HUES64 (cell line): ENCODE results near the gene HOXA13.

Experiments used
- H3K27ac ChIP-seq: 2 replicates; pipeline ENCODE4 v1.7.0; 2013; ENCODE audit warnings: low read depth, low read length, inconsistent platforms
- H3K27me3 ChIP-seq: 2 replicates; pipeline ENCODE4 v1.6.1; 2013; ENCODE audit warnings: mild to moderate bottlenecking, low read length; ENCODE audit not compliant: insufficient read depth
- H3K36me3 ChIP-seq: 2 replicates; pipeline ENCODE4 v1.6.1; 2013; ENCODE audit warnings: mild to moderate bottlenecking, low read length; ENCODE audit not compliant: insufficient read depth
- H3K4me1 ChIP-seq: 2 replicates; pipeline ENCODE4 v1.6.1; 2013; ENCODE audit warnings: mild to moderate bottlenecking, low read length, moderate library complexity; ENCODE audit not compliant: insufficient read depth
- H3K4me3 ChIP-seq: 2 replicates; pipeline ENCODE4 v1.5.1; 2013; ENCODE audit warnings: mild to moderate bottlenecking, low read length, moderate library complexity
- H3K9ac ChIP-seq: 2 replicates; pipeline ENCODE4 v1.6.1; 2013; ENCODE audit warnings: mild to moderate bottlenecking, low read depth, low read length
- H3K9me3 ChIP-seq: 2 replicates; pipeline ENCODE4 v1.6.1; 2013; ENCODE audit warnings: low read depth, low read length; ENCODE audit not compliant: insufficient read depth
- WGBS: fragments of 150-250, 120-280 bp; methylation state at CpG from one replicate; pipeline ENCODE4 v1.1.7; 2013; ENCODE audit warnings: missing lambda C conversion rate; 5-methylcytosine and 5-hydroxymethylcytosine counted together

HOXA13 gene

GRCh38 chr7:27242555-27243339 lies 42.9 kb upstream of the HOXA13 start, which contains the start of gene EVX1:
Gene EVX1, plus strand, starts transcription at chr7:27242802. Its CDS starts 229 bp downstream, at chr7:27243031.
- Histone ChIP-seq H3K4me1 (peaks cover 40% of the 10 kb centered on the region), H3K9me3 (no peaks in the 10 kb centered on the region), H3K27ac (no peak within 1 kb of the TSS), H3K9ac (no peak within 1 kb of the TSS), H3K36me3 (no peaks in the 10 kb centered on the region), H3K4me3 (peak within 1 kb of the TSS; percentile 36), H3K27me3 (peaks cover 100% of the 10 kb centered on the region)
- under 1% methylated on average over 62 of the region's 62 CpGs for WGBS

GRCh38 chr7:27242154-27242553 lies 42.3 kb upstream of the HOXA13 start:
- Histone ChIP-seq H3K9ac (no peak overlapping the region), H3K36me3 (no peaks in the 10 kb centered on the region), H3K9me3 (no peaks in the 10 kb centered on the region), H3K27me3 (peaks cover 100% of the 10 kb centered on the region), H3K4me1 (peaks cover 40% of the 10 kb centered on the region), H3K4me3 (peak overlapping the region; percentile 36; the same call in 1 of the 2 replicates), H3K27ac (no peak overlapping the region)
- 1% methylated on average over 14 of the region's 14 CpGs for WGBS

- Histone ChIP-seq H3K27me3 (peaks cover 100% of the 10 kb centered on the region), H3K27ac (no peak overlapping the region), H3K9me3 (no peaks in the 10 kb centered on the region), H3K36me3 (no peaks in the 10 kb centered on the region), H3K9ac (no peak overlapping the region), H3K4me3 (peak overlapping the region; percentile 25; the same call in 1 of the 2 replicates), H3K4me1 (peaks cover 40% of the 10 kb centered on the region)
- WGBS = 4% methylated on average over 16 of the region's 17 CpGs
These were observed 41.5 kb upstream of the HOXA13 start for GRCh38 chr7:27241189-27242056.

- 1% methylated on average over 18 of the region's 18 CpGs for WGBS
- Histone ChIP-seq H3K27ac (no peak overlapping the region), H3K36me3 (no peaks in the 10 kb centered on the region), H3K4me1 (peaks cover 42% of the 10 kb centered on the region), H3K27me3 (peaks cover 100% of the 10 kb centered on the region), H3K9me3 (no peaks in the 10 kb centered on the region), H3K4me3 (peak overlapping the region; percentile 3; the same call in 1 of the 2 replicates), H3K9ac (no peak overlapping the region)
These were observed 40.3 kb upstream of the HOXA13 start for GRCh38 chr7:27240015-27240731.

GRCh38 chr7:27239387-27240014 lies 39.6 kb upstream of the HOXA13 start:
- WGBS = under 1% methylated on average over 55 of the region's 55 CpGs

GRCh38 chr7:27238979-27239386 lies 39.1 kb upstream of the HOXA13 start:
- WGBS = 11% methylated on average over 15 of the region's 15 CpGs
- peaks cover 100% of the 10 kb centered on the region for H3K27me3 ChIP-seq

More at GRCh38 chr7:27239387-27240014, 39.6 kb upstream of the HOXA13 start:
- Histone ChIP-seq H3K36me3 (no peaks in the 10 kb centered on the region), H3K9ac (no peak overlapping the region), H3K4me3 (peak overlapping the region; percentile 13; the same call in 1 of the 2 replicates), H3K9me3 (no peaks in the 10 kb centered on the region), H3K27me3 (peaks cover 100% of the 10 kb centered on the region), H3K27ac (no peak overlapping the region), H3K4me1 (peaks cover 38% of the 10 kb centered on the region)

GRCh38 chr7:27237735-27238334 lies 37.9 kb upstream of the HOXA13 start:
- 41% methylated on average over 1 of the region's 1 CpG for WGBS
- H3K4me1 ChIP-seq = peaks cover 34% of the 10 kb centered on the region
- H3K4me3 ChIP-seq = no peak overlapping the region
- H3K27ac ChIP-seq = no peak overlapping the region
- H3K36me3 ChIP-seq = no peaks in the 10 kb centered on the region
- no peaks in the 10 kb centered on the region for H3K9me3 ChIP-seq
- H3K9ac ChIP-seq = no peak overlapping the region
- peaks cover 100% of the 10 kb centered on the region for H3K27me3 ChIP-seq

More at GRCh38 chr7:27238979-27239386, 39.1 kb upstream of the HOXA13 start:
- Histone ChIP-seq H3K36me3 (no peaks in the 10 kb centered on the region), H3K4me3 (peak overlapping the region; percentile 13; the same call in 1 of the 2 replicates), H3K9me3 (no peaks in the 10 kb centered on the region), H3K27ac (no peak overlapping the region), H3K9ac (no peak overlapping the region), H3K4me1 (peaks cover 36% of the 10 kb centered on the region)

GRCh38 chr7:27235387-27236311 lies 35.8 kb upstream of the HOXA13 start:
- no peak overlapping the region for H3K9ac ChIP-seq
- H3K9me3 ChIP-seq = no peaks in the 10 kb centered on the region
- H3K27me3 ChIP-seq = peaks cover 91% of the 10 kb centered on the region
- no peak overlapping the region for H3K27ac ChIP-seq
- no peaks in the 10 kb centered on the region for H3K36me3 ChIP-seq
- H3K4me1 ChIP-seq = peaks cover 13% of the 10 kb centered on the region
- peak overlapping the region; percentile 61 for H3K4me3 ChIP-seq
- 1% methylated on average over 66 of the region's 66 CpGs for WGBS

- no peaks in the 10 kb centered on the region for H3K9me3 ChIP-seq
These were observed 29.6 kb upstream of the HOXA13 start for GRCh38 chr7:27229448-27229847.

More at GRCh38 chr7:27229448-27229847, 29.6 kb upstream of the HOXA13 start:
- Histone ChIP-seq H3K4me3 (no peak overlapping the region), H3K27me3 (peaks cover 90% of the 10 kb centered on the region), H3K27ac (no peak overlapping the region), H3K4me1 (peaks cover 5% of the 10 kb centered on the region), H3K36me3 (no peaks in the 10 kb centered on the region), H3K9ac (no peak overlapping the region)
- WGBS = 90% methylated on average over 4 of the region's 4 CpGs
